Colon (tissue), 2 donors: ENCODE results near the gene SERAC1.

Experiments
- FAIRE-seq: peaks from 2 replicates; lab custom pipeline; 2012; peaks lifted over from hg19 to GRCh38; lab: Jason Lieb, UNC
- donor health status: control.
- donor health status: control.

The SERAC1 gene

GRCh38 chr6:158122048-158122447, 46.0 kb downstream of the SERAC1 start:
- no peak for FAIRE-seq

GRCh38 chr6:158121335-158121734, 46.7 kb downstream of the SERAC1 start:
- no peak for FAIRE-seq

- no peak for FAIRE-seq
These were observed 49.2 kb downstream of the SERAC1 start for GRCh38 chr6:158118886-158119285.

- FAIRE-seq, result no peak
These were observed 52.6 kb downstream of the SERAC1 start for GRCh38 chr6:158115508-158115907.

- no peak for FAIRE-seq
These were observed 53.0 kb downstream of the SERAC1 start for GRCh38 chr6:158115102-158115501.

GRCh38 chr6:158113802-158114201, 54.3 kb downstream of the SERAC1 start:
- FAIRE-seq, result no peak

- FAIRE-seq, result no peak
These were observed 56.1 kb downstream of the SERAC1 start for GRCh38 chr6:158111987-158112386.

GRCh38 chr6:158110986-158111385, 57.1 kb downstream of the SERAC1 start:
- FAIRE-seq, result no peak

GRCh38 chr6:158109748-158110147, 58.3 kb downstream of the SERAC1 start:
- FAIRE-seq, result no peak

GRCh38 chr6:158104696-158105095, 63.4 kb downstream of the SERAC1 start:
- FAIRE-seq, result no peak

- no peak for FAIRE-seq
These were observed 64.8 kb downstream of the SERAC1 start for GRCh38 chr6:158103228-158103627.

GRCh38 chr6:158095671-158096070, 72.4 kb downstream of the SERAC1 start:
- FAIRE-seq, result no peak

GRCh38 chr6:158095031-158095430, 73.0 kb downstream of the SERAC1 start:
- FAIRE-seq, result no peak

GRCh38 chr6:158092806-158093205, 75.3 kb downstream of the SERAC1 start:
- no peak for FAIRE-seq

- FAIRE-seq, result no peak
These were observed 80.7 kb downstream of the SERAC1 start for GRCh38 chr6:158087224-158087867.

GRCh38 chr6:158086504-158087223, 81.4 kb downstream of the SERAC1 start:
- no peak for FAIRE-seq

- no peak for FAIRE-seq
These were observed 82.0 kb downstream of the SERAC1 start for GRCh38 chr6:158086054-158086503.

- no peak for FAIRE-seq
These were observed 82.6 kb downstream of the SERAC1 start for GRCh38 chr6:158085261-158086053.

GRCh38 chr6:158083455-158084325, 84.4 kb downstream of the SERAC1 start:
- no peak for FAIRE-seq

GRCh38 chr6:158081657-158081935, 86.5 kb downstream of the SERAC1 start:
- FAIRE-seq, result no peak

- no peak for FAIRE-seq
These were observed 87.0 kb downstream of the SERAC1 start for GRCh38 chr6:158080849-158081656.
